HG03280 (cell line): ENCODE results near the gene RPL13A.

ENCODE experiments used
- ATAC-seq: cut with Tn5 transposase; IDR thresholded peaks from one replicate; pipeline ENCODE4 v1.9.1; 2021; ENCODE audit warnings: mild to moderate bottlenecking, moderate library complexity; ENCODE audit not compliant: unreplicated experiment

RPL13A gene

DNA sequence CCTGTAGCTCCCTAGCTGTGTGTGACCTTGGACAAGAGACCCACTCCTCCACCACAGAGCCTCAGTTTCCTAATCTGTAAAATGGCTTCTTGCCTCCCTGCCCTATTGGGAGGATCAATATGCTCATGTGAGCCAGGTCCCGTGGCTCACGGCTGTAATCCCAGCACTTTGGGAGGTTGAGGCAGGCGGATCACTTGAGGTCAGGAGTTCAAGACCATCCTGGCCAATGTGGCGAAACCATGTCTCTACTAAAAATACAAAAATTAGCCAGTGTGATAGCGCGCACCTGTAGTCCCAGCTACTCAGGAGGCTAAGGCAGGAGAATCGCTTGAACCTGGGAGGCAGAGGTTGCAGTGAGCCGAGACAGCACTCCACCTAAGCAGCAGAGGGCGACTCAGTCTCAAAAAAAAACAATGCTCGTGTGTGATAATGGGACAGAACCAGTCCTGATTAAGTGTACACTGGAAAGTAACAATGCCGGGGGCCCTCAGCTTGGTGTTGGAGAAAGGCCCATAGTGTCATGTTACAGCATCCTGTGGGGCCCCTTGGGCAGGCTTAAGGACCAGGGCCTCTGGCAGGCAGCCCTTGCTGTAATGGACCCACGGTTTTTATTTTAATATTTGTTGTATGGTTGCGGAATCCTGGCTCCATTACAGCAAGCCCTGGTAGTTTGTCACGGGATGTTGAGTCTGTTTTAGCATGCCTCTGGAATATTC is 15.6 kb downstream of the RPL13A start:
- ATAC-seq: no peak

DNA sequence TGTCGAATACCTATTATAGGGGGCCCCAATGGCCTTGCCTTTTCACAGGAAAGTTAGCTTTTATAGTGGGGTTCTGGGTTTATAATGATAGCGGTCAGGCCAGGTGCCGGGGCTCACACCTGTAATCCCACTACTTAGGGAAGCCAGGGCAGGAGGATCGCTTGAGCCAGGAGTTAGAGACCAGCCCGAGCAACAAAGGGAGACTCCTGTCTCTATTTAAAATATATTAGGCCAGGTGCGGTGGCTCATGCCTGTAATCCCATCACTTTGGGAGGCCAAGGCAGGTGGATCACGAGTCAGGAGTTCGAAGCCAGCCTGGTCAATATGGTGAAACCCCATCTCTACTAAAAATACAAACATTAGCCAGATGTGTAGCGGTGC is 16.2 kb downstream of the RPL13A start:
- ATAC-seq: no peak

DNA sequence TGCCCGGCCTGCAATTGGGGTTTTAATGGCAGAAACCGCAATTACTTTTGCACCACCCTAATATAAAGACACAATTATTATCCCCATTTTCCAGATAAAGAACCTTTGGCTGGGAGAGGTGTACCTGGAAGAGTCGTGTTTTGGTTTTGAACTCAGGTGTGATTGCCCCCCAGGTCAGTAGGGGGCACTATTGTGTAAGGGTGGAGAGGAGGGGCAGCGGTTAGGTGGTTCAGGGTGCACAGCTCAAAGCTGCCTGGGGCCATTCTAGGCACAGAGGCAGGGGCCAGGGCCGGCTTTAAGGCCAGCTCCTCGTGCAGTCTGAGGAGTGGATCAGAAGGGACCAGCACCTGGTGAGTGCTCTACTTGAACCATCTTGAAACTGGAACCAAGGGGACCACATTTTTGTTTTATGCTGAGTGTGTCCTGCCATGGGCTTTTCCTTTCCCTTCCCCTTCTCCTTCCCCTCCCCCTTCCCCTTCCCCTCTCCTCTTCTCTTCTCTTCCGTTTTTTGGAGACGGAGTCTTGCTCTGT is 19.2 kb downstream of the RPL13A start:
- ATAC-seq: no peak

GRCh38 chr19:49507803-49508494 is 20.5 kb downstream of the RPL13A start:
- ATAC-seq: no peak

DNA sequence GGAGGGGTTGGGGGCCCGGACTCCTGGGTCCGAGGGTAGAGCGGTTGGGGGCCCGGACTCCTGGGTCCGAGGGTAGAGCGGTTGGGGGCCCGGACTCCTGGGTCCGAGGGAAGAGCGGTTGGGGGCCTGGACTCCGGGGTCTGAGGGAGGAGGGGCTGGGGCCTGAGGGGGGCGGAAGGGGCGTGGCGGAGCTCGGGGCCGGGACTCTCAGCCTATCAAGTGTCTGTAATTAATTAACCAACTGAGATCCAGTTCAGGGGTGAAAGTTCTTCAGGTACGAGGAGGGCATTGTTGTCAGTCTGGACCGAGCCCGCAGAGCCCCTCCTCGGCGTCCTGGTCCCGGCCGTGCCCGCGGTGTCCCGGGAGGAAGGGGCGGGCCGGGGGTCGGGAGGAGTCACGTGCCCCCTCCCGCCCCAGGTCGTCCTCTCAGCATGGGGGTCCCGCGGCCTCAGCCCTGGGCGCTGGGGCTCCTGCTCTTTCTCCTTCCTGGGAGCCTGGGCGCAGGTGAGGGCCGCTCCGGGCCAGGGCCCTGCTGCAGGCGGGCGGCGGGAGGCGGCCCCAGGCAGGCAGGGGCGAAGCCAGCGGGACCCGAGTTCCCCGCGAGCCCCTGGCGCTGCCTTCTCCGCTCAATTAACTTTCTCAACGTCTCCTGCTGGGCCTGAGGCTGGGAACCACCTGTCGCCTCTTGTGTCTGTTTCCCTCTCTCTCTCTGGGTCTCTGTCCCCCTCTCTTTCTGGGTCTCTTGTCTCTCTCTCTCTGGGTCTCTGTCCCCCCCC is 25.8 kb downstream of the RPL13A start:
- ATAC-seq: no peak

GRCh38 chr19:49513746-49514118 is 26.3 kb downstream of the RPL13A start:
- ATAC-seq: no peak

- no peak for ATAC-seq
Measured at GRCh38 chr19:49514151-49514550, 26.7 kb downstream of the RPL13A start.

DNA sequence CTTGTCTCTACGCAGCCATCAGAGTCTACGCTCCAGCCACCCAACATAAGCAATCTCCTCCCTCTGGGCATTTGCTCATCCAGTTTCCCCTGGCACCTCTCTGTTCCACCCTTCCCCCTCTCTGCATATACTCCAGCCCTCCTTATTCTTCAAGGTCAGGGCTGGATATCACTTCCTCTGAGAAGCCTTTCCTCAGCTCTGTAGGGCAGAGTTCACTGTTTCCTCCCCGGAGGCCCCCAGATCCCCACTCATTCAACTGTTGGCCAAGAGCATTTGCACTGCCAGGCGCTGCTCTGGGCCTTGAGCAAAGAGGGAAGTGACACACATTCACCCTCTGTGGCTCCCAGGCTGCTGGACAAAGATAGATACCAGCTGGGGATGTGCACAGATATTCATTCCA is 28.4 kb downstream of the RPL13A start:
- no peak for ATAC-seq

DNA sequence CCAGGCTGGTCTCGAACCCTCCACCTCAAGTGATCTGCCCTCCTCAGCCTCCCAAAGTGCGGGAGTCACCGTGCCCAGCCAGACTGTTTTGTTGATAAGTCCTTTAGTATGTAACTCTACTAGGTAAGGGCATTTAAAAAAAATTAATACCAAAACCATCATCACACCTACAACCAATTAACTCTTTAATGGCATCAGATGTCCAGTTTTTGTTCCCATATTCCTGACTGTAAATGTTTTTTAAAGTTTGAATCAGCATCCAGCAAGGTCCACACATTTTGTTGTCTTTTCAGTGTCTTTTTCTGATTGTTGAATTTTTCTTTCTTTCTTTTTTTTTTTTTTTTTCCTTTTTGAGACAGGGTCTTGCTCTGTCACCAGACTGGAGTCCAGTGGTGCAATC is 30.6 kb downstream of the RPL13A start:
- ATAC-seq: no peak

- no peak for ATAC-seq
Measured at GRCh38 chr19:49520705-49521319, 33.4 kb downstream of the RPL13A start.

GRCh38 chr19:49524812-49525455 is 37.5 kb downstream of the RPL13A start:
- no peak for ATAC-seq

DNA sequence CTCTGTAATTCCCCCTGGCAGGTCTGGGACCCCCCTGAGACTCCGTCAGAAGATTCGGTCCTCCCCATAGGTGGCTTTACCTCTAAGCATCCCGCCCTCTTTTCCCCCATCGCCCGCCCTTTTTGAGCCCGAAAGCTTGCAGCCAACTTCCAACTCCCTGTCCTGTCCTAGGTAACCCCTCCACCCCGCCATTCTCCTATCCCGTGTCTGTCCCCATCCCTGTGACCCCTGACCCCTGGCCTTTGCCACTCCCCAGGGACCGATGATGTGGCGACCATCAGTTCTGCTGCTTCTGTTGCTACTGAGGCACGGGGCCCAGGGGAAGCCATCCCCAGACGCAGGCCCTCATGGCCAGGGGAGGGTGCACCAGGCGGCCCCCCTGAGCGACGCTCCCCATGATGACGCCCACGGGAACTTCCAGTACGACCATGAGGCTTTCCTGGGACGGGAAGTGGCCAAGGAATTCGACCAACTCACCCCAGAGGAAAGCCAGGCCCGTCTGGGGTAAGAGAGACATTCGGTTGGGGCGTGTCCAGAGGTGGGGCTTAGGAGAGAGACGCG is 40.9 kb downstream of the RPL13A start:
- no peak for ATAC-seq

GRCh38 chr19:49530708-49531107 is 43.3 kb downstream of the RPL13A start:
- ATAC-seq: no peak

GRCh38 chr19:49533551-49534488 is 46.4 kb downstream of the RPL13A start:
- peak; percentile 74 for ATAC-seq

- ATAC-seq: no peak
Measured at GRCh38 chr19:49534632-49535385, 47.4 kb downstream of the RPL13A start.

GRCh38 chr19:49536921-49537462 is 49.6 kb downstream of the RPL13A start:
- no peak for ATAC-seq

DNA sequence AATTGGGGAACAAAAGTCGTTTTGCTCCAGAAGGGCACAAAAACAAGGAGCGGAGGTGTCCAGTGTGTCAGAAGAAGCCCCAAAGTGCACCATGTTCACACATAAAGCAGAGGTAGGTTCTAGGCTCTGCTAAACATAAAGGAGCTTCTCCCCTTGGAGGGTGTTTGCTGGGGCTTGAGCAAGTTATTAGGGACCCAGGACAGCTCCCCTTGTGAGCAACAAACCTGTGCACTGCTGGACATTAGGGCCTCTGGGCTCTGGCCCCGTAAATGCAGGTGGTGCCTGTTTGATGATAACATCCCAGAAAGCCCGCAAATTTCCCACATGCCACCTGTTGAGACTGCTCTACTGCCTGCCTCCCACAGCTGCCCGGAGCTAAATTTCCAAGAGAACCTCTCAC is 51.2 kb downstream of the RPL13A start:
- ATAC-seq: no peak

DNA sequence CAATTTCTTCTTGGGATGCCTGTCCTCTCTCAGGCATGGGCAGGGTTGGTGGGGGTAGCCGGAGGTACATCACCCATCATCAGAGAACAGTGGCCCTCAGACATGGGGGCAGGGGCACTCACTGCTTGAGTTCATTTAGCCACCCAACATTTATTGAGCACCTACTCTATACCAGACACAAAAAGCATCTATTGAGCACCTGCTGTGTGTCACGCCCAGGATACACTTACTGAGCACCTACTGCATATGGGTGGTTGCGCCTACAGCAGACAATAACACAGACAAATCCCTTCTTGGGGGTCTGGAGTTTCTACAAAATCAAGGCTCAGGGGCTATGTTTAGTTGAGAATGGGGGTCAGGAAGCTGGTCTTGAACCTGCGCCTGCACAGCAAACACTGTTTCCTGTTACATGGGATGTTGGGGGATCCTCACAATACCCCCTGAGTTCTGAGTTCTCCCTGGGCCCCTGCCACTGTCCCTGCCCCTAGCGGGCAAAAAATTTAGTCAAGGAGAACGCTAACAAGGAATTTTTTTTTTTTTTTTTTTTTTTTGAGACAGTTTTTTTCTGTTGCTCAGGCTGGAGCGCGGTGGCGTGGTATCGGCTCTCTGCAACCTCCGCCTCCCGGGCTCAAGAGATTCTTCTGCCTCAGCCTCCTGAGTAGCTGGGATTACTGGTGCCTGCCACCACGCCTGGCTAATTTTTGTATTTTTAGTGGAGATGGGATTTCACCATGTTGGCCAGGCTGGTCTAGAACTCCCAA is 52.0 kb downstream of the RPL13A start:
- ATAC-seq: no peak
